NCI-H2107 treated with DMSO at 0.1 percent for 48 hours (cell line): ENCODE results near the gene GAS6.
A peak's percentile ranks its signal among the peaks of the same experiment; 100 is the strongest.
"Not testable (repeated sequence)": the region's sequence is repeated elsewhere in the genome, so short reads cannot be mapped to it uniquely, and the experiment has no call there.

Experiments used
- DNase-seq: peaks from one replicate; lab custom pipeline; 2025; ENCODE audit not compliant: unreplicated experiment; lab: John Stamatoyannopoulos, UW

The GAS6 gene

DNA sequence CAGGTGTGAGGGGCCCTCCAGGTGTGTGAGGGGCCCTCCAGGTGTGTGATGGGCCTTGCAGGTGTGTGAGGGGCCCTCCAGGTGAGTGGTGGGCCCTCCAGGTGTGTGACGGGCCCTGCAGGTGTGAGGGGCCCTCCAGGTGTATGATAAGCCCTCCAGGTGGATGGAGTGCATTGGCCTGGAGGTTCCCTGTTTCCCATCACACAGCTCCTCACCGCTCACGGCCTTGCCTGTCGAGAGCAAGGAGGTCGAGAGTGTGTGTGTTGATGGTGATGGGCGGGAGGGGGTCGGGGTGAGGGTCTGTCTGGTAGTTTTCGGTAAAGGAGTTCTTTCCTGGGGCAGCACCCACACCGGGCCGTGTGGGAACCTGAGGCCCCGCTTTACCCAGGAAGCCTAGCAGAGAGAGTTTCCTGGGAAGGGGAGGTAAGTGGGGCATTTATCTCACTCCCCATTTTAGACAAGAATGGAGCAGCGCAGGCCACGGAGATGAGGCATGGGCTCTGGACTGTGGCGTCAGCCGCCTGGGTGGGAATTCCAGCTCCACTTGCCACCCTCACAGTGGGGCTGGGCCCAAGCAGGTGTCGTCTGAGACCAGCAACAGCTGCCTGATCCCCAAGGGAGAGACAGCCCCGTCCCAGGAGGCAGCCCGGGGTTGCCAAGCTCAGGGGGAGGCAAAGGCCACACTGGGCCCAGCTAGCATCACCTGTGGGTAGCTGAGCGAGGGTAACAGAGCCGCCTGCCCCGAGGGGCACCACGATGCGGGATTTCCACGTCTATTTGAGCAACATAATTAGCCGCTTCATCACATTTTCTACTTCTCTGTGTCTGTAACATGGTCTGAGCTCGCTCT, 10.9 kb upstream of the GAS6 start:
- DNase-seq = peak; percentile 33

DNA sequence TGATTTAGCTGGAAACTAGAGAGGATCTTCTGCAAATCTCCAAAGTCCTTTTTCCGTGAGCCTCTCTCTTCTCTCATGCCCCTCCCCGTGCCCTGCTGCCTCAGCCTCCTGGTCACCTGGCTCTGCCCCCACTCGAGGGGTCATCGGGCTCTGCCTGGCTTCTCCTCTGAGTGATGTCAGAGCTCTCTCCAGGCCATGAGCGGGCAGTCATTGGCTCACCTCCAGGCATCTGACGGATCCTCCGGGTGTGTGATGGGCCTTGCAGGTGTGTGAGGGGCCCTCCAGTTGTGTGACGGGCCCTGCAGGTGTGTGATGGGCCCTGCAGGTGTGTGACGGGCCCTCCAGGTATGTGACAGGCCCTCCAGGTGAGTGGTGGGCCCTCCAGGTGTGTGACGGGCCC, 10.3 kb upstream of the GAS6 start:
- no peak for DNase-seq

DNA sequence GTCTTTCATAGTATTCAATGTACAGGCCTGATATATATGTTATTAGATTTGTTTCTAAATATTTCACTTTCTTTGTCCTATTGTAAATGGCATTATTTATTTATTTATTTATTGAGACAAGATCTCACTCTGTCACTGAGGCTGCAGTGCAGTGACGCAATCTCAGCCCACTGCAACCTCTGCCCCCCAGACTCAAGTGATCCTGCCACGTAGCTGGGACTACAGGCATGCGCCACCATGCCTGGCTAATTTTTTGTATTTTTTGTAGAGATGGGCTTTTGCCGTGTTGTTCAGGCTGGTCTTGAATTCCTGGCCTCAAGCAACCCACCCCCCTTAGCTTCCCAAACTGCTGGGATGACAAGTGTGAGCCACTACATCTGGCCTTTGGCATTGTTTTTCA, 5.4 kb upstream of the GAS6 start:
- no peak for DNase-seq

DNA sequence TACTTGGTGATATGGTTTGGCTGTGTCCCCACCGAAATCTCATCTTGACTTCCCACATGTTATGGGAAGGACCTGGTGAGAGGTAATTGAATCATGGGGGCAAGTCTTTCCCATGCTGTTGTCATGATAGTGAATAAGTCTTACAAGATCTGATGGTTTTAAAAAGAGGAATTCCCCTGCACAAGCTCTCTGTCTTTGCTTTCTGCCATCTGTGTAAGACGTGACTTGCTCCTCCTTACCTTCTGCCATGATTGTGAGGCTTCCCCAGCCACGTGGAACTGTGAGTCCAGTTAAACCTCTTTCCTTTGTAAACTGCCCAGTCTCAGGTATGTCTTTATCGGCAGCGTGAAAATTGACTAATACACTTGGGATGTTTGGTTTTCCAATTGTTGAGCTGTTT, 4.0 kb upstream of the GAS6 start:
- not testable (repeated sequence) for DNase-seq

GRCh38 chr13:113865427-113865826, 1.6 kb upstream of the GAS6 start:
- no peak for DNase-seq

GRCh38 chr13:113864273-113864890, 506 bp upstream of the GAS6 start:
- DNase-seq = no peak

DNA sequence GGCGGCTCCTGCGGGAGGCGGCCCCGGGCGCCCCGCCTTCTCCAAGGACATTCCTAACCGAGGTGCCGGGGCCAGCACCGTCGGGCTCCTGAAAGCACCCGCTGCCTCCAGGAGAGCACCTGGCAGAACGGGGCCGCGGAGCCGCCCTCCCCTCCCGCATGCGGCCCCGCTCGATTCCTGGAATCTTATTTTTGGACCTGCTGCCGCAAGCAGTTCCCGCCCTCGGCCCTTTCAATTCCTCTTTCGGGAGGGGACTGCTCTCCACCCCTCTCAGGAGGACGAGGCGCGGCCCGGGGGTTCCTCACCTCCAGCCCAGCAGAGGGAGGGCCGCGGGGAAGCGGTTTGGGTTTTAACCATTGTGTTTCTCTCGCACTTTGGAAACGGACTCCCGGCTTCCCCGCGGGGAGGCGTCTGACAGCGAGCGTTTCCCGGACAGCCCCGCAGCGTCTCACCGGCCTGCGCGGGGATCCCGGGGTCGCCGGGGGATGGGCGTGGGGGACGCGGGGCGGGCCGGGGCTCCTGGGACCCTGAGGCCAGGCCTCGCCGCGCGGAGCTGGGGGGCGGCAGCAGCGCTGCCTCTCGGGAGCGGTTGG, 849 bp downstream of the GAS6 start:
- DNase-seq = no peak

DNA sequence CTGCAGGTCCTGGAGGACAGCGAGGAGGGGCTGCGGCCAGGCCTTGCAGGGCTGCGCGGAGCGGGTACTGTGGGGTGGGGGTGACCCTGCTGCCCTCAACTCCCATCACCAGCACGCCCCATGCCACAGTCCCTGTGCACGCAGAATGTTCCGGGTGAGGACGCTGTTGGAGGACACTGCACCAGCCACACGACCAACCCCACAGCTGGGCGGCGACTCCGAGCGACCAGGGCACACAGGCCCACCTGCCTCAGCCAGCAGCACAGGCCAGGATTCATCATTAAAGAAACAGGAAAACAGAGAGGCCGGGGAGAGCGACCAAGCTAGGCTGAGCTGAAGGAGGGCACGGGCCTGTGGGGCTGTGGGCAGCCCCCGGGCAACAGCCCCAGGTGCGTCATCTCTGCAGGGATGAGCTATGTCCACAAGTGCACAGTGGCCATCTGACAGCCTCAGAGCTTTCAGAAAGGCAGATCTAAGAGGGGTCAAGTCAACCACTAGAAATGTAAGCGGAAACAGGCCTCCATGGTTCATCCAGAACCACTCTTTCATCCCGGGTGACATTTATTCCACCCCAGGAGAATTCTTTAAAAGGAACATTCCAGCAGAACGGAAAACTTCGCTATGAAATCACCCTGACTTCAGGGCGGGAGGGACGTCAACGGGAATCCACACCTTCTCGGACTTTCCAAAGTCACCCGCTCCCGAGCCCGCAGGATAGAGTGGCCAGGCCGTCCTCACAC, 1.5 kb downstream of the GAS6 start:
- no peak for DNase-seq

- DNase-seq = no peak
These were observed 2.3 kb downstream of the GAS6 start for GRCh38 chr13:113861433-113862030.

DNA sequence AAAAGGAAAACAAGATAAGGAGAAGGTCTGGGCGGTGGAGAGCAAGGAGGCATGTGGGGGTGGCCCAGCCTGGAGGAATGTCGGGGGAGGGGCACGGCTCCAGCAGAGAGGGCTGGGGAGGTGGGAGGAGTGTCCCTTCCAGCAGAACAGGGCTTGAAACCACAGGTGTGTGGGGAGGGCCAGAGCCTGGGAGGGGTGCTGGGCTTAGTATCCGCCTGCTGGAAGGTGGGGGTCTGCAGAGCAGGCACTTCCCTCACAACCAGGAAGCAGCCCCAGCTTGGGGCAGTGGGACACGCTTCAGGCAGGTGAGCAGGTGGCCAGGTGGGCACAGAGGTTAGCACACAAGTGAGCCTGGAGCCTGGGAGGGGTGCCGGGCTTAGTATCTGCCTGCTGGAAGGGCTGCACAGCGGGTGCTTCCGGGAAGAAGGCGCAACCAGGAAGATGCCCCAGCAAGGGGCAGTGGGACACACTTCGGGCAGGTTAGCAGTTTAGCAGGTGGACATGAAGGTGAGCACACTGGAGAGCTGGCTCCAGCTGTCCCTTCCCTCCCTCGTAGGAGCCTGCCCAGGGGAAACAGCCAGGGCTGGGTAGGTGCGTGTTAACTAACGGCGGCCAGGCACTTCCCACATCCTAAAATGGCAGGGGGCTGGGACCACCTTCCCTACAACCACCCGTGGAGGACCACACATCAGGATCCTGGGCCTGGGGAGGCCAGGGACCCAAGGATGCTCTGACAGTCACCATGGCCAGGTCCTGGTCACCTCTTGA, 3.0 kb downstream of the GAS6 start:
- no peak for DNase-seq

- peak; percentile 45 for DNase-seq
These were observed 3.7 kb downstream of the GAS6 start for GRCh38 chr13:113860051-113860664.

DNA sequence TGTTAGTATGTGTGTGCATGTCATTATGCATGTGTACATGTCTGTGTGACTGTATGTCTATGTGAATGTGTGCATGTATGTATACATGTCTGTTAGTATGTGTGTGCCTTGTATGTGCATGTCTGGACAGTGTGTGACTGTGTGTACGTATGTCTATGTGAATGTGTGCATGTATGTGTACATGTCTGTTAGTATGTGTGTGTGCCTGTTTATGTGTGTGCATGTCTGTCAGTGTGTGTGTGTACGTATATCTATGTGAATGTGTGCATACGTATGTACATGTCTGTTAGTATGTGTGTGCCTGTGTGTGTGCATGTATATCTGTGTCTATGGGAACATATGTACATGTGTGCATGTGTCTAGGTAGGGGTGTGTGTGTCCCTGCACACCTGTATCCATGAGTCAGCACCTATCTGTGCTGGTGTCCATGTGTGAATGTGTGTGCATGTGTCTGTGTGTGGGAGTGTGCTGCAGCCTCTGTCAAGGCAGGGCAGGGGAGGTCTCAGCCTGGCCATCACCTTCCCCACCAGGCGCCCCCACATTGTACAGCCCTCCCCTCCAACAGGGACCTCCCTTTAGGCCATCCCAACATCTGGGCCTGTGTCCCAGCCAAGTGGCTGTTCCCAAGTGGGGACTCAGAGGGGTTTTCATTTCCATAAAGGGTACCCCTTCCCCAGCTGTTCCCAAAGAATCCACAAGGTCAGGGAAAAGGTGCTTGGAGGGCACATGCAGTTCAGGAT, 4.4 kb downstream of the GAS6 start:
- no peak for DNase-seq

DNA sequence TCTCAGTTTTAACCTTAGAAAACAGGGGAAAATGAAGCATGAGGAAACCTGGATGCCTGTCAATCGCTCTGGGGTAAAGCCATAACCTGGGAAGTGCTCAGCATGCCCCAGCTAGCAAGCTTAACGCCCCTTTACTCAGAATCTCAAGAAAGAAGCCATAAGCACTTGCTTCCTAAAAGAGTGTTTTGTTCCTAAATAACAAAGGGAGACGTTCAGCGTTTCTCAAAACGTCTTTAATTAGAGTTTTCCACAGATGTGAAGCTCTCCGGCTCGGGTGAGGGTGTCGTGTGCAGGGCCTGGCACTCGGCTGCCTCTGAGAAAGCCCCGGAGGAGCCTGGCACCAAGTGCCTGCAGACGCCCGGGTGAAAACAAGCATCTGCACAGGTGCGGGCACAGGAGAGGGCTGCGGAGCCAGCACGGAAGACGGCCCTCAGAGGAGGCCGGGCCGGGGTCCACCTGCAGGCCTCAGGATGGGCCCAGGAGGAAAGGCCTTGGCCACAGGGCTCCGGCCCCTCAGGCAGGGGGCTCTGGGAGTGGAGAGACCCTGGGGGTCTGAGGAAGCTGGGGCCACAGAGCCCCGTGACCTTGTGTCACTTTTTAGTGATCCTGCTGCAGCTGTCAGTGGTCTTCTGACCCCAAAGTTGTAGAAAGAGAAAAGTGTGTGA, 6.2 kb downstream of the GAS6 start:
- no peak for DNase-seq

GRCh38 chr13:113856716-113857065, 7.2 kb downstream of the GAS6 start:
- DNase-seq = no peak

- DNase-seq = no peak
These were observed 7.8 kb downstream of the GAS6 start for GRCh38 chr13:113855931-113856715.

DNA sequence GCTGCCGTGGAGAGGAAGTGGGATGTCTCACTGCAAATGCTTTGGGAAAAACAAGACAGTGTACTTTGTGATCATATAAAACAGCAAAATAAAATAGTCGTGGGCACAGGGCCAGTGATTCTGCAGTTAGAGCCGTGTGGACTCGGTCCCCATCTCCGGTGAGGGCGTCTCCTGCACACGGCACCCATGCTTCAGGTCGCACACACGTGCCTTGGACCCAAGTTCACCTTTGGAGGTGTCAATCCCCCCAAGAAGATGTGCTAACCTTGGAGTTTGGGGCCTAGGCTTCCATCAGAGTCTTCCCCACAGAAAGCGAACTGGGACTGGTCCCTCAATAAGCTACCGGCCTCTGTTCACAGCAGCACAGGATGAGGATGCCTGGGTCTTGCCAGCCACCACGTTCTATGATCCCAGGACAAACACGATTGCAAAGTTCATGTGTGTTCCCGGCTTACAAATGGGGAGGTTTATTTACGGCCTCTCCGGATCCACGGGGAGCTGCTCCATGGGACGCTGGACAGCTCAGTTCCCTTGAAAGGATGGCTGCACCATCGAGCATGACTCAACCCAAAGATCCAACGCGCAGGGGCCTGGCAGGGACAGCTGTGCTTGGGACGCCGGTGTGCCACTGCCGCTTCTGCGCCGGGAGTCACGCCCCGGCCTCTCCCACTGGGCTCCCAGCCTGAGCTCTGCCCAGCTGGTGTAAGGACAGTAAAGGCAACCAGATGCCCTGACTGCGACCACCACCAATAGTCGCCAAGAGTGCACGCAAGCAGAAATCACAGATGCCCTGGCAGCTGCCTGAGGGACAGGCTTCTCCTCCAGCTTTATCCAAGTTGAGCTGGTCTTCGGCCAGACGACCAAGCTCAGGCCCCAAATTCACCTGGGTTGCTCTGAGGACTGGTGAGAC, 8.6 kb downstream of the GAS6 start:
- DNase-seq = no peak
